GM12891 (cell line): ENCODE data around the gene CFAP46.

Experiments used
- PAX5 ChIP-seq: IDR thresholded peaks from 2 replicates; pipeline ENCODE4 v1.6.1; 2011; ENCODE audit warnings: low read length, moderate library complexity, mild to moderate bottlenecking; ENCODE audit not compliant: insufficient read depth, severe bottlenecking
- POLR2A ChIP-seq: IDR thresholded peaks from 2 replicates; pipeline ENCODE4 v1.6.1; 2011; ENCODE audit warnings: low read depth, low read length, control low read depth
- POLR2AphosphoS5 ChIP-seq: IDR thresholded peaks from 2 replicates; pipeline ENCODE4 v1.6.1; 2011; ENCODE audit warnings: low read depth, low read length, control low read depth
- POU2F2 ChIP-seq: IDR thresholded peaks from 2 replicates; pipeline ENCODE4 v1.6.1; 2011; ENCODE audit warnings: low read depth, mild to moderate bottlenecking, control low read depth, low read length, moderate library complexity
- SPI1 ChIP-seq: IDR thresholded peaks from 2 replicates; pipeline ENCODE4 v1.6.1; 2011; ENCODE audit warnings: low read depth, low read length, control low read depth
- TAF1 ChIP-seq: IDR thresholded peaks from 2 replicates; pipeline ENCODE4 v1.6.1; 2011; ENCODE audit warnings: low read depth, low read length, control low read depth

- no peak for TF ChIP-seq POLR2AphosphoS5
- TF ChIP-seq POLR2A = no peak
- no peak for TF ChIP-seq PAX5
- no peak for TF ChIP-seq TAF1
- TF ChIP-seq SPI1 = no peak
- TF ChIP-seq POU2F2 = no peak
Measured at GRCh38 chr10:132915411-132915810, 27.0 kb downstream of the CFAP46 start.
